Measurements from ENCODE around the gene CTNNA1. TPM values are rescaled to one million over a fixed set of nuclear protein-coding genes. Genes with fewer than 3 reads are reported as not detected.

The CTNNA1 gene
- total and polyA plus RNA-seq, 2 donors (not counting 3 experiments of a cell fraction or from before 2014, with no cell fraction given), result 156 to 394 TPM

GRCh38 chr5:138833080-138833479, 79.9 kb downstream of the CTNNA1 start:
- peaks cover 82% of the 10 kb centered on the region for H3K79me2 ChIP-seq (ENCODE audit: control insufficient read depth, insufficient read depth, low read length)
- dilution Hi-C loops (cut with MboI; ENCODE audit: extremely low pct_ligation_motif_present, low sequenced_read_pairs) (no loop called here), intact Hi-C loops (cut with micrococcal nuclease) (no loop called here)
- peaks cover 3 to 11% of the 10 kb centered on the region in 2 experiments for H3K36me3 ChIP-seq (ENCODE audit: control insufficient read depth in 2 of 2, extremely low read depth in 1 of 2, insufficient read depth in 2 of 2, low read length in 2 of 2)
- H3K27ac ChIP-seq (ENCODE audit: insufficient read depth, low read depth, low read length), result no peak overlapping the region
- TF ChIP-seq, protein P1, sequence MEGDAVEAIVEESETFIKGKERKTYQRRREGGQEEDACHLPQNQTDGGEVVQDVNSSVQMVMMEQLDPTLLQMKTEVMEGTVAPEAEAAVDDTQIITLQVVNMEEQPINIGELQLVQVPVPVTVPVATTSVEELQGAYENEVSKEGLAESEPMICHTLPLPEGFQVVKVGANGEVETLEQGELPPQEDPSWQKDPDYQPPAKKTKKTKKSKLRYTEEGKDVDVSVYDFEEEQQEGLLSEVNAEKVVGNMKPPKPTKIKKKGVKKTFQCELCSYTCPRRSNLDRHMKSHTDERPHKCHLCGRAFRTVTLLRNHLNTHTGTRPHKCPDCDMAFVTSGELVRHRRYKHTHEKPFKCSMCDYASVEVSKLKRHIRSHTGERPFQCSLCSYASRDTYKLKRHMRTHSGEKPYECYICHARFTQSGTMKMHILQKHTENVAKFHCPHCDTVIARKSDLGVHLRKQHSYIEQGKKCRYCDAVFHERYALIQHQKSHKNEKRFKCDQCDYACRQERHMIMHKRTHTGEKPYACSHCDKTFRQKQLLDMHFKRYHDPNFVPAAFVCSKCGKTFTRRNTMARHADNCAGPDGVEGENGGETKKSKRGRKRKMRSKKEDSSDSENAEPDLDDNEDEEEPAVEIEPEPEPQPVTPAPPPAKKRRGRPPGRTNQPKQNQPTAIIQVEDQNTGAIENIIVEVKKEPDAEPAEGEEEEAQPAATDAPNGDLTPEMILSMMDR (IDR thresholded peaks at IDR 0.05; ENCODE audit: extremely low read depth in 1 of 2, insufficient read depth in 1 of 2, low read depth in 1 of 2, low read length in 2 of 2), result no peak
- TF ChIP-seq GATA2 (IDR thresholded peaks at IDR 0.05; ENCODE audit: insufficient read depth, insufficient read length, low read depth, low read length), result no peak
- TF ChIP-seq, protein P2, sequence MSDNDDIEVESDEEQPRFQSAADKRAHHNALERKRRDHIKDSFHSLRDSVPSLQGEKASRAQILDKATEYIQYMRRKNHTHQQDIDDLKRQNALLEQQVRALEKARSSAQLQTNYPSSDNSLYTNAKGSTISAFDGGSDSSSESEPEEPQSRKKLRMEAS (IDR thresholded peaks at IDR 0.05; ENCODE audit: insufficient read depth, insufficient read length), result no peak
- TF ChIP-seq JUN (IDR thresholded peaks at IDR 0.05; ENCODE audit: borderline replicate concordance, insufficient read depth, insufficient read length, low read depth), result no peak
- no peak for TF ChIP-seq MYC (IDR thresholded peaks at IDR 0.05; ENCODE audit: low read depth, low read length)
- no peak for TF ChIP-seq POLR2AphosphoS5 (IDR thresholded peaks at IDR 0.05; ENCODE audit: insufficient read depth, low read depth, low read length)
- no peak for TF ChIP-seq EZH2 (IDR thresholded peaks at IDR 0.05; ENCODE audit: borderline replicate concordance, low read depth, low read length, severe bottlenecking)
- no peak for TF ChIP-seq FOS (IDR thresholded peaks at IDR 0.05; ENCODE audit: borderline replicate concordance, insufficient read depth, low read length)
- TF ChIP-seq POLR2A (IDR thresholded peaks at IDR 0.05; ENCODE audit: low read depth, low read length), result no peak
- FAIRE-seq (no peak), DNase-seq (ENCODE audit: low read depth, low spot score) (no peak)
- no peak overlapping the region for H3K4me2 ChIP-seq (ENCODE audit: insufficient read depth, low read length)
- POLR2A ChIA-PET, result no interaction called here
- BruUV-seq (replicated peaks), result no TSS peak
- no peak overlapping the region for H3K4me3 ChIP-seq (replicated peaks in 1 of 3; ENCODE audit: insufficient read depth in 1 of 3, low read depth in 1 of 3, low read length in 3 of 3)
- H2AFZ ChIP-seq (ENCODE audit: low read depth, low read length), result no peak overlapping the region
- no peaks in the 10 kb centered on the region for H3K4me1 ChIP-seq (ENCODE audit: control insufficient read depth, extremely low read depth, insufficient read depth, low read length)
- CTCF ChIA-PET, result interaction anchor here (1.3 to 2.2 kb wide), 2 partner anchors 9 to 41 kb away, joined by 3 to 15 read pairs; no protein-coding TSS in a partner anchor
- H3K9me1 ChIP-seq (replicated peaks; ENCODE audit: control insufficient read depth, extremely low read depth, insufficient read depth, low read length), result no peaks in the 10 kb centered on the region
- no peaks in the 10 kb centered on the region for H4K20me1 ChIP-seq (replicated peaks; ENCODE audit: control insufficient read depth, extremely low read depth, insufficient read depth, low read length)
- H3K9ac ChIP-seq (replicated peaks; ENCODE audit: extremely low read depth, insufficient read depth, low read length), result no peak overlapping the region
- no peaks in the 10 kb centered on the region for H3K27me3 ChIP-seq (ENCODE audit: control insufficient read depth in 2 of 2, insufficient read depth in 2 of 2, low read length in 2 of 2)
- H3K9me3 ChIP-seq (replicated peaks; ENCODE audit: control insufficient read depth, insufficient read depth, low read length), result no peaks in the 10 kb centered on the region

Data from endothelial cell of umbilical vein (primary cell).